Neural crest cell (in vitro differentiated cells): ENCODE results near the gene OR6X1. TPM values are rescaled to one million over a fixed set of nuclear protein-coding genes. Genes with fewer than 3 reads are reported as not detected.

ENCODE experiments used
- DNase-seq: peaks from one replicate; pipeline ENCODE4 v3.0.0; 2021; ENCODE audit warnings: low read depth, mixed read lengths, low spot score
- H3K27ac Mint-ChIP-seq: one replicate; pipeline ENCODE4 v1.8.0; 2021; ENCODE audit warnings: mild to moderate bottlenecking, mixed read lengths; ENCODE audit not compliant: unreplicated experiment
- H3K27me3 Mint-ChIP-seq: 2 replicates; pipeline ENCODE4 v1.8.0; 2021; ENCODE audit warnings: low read depth, mild to moderate bottlenecking, mixed read lengths
- H3K36me3 Mint-ChIP-seq: 2 replicates; pipeline ENCODE4 v1.8.0; 2021; ENCODE audit warnings: low read depth, mild to moderate bottlenecking, mixed read lengths
- H3K4me1 Mint-ChIP-seq: 2 replicates; pipeline ENCODE4 v1.8.0; 2021; ENCODE audit warnings: mixed read lengths
- H3K4me3 Mint-ChIP-seq: one replicate; pipeline ENCODE4 v1.8.0; 2021; ENCODE audit warnings: mild to moderate bottlenecking, mixed read lengths
- H3K9me3 Mint-ChIP-seq: 2 replicates; pipeline ENCODE4 v1.8.0; 2021; ENCODE audit warnings: mixed read lengths
- total RNA-seq: library from RNA; stranded (reverse); gene quantifications from 2 replicates; pipeline ENCODE4 v1.2.1, GENCODE V29; 2021
- TF ChIP-seq, protein P1 (sequence below): fragments of 200-600 bp; sonication (generic); conservative IDR thresholded peaks from 2 replicates; pipeline ENCODE4 v1.5.0; 2021; ENCODE audit warnings: antibody characterized with exemption, mild to moderate bottlenecking

OR6X1 gene
- total RNA-seq, 1 donor from 2014 or later = not detected

DNA sequence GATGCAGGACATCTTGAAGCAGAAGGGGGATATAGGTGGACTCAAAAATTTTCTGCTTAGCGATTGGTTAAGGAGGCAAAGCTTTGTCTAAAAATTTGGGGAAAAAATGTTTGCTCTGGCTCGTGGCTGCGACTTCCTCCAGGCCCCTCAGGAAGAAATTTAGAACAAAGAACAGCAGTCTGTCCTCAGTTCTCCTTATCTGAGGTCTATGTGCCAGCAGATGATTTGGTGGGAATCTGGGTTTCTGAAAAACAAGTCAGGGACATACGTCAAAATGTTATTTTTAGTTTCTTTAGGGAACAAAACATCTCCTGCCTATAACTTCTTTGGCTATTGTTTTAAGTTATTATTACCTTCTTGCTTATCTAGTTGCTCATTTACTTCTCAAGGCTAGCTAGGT is 43.8 kb upstream of the OR6X1 start:
- H3K27ac Mint-ChIP-seq = no peak overlapping the region
- no peaks in the 10 kb centered on the region for H3K4me1 Mint-ChIP-seq
- H3K27me3 Mint-ChIP-seq = no peaks in the 10 kb centered on the region
- TF ChIP-seq, protein P1, sequence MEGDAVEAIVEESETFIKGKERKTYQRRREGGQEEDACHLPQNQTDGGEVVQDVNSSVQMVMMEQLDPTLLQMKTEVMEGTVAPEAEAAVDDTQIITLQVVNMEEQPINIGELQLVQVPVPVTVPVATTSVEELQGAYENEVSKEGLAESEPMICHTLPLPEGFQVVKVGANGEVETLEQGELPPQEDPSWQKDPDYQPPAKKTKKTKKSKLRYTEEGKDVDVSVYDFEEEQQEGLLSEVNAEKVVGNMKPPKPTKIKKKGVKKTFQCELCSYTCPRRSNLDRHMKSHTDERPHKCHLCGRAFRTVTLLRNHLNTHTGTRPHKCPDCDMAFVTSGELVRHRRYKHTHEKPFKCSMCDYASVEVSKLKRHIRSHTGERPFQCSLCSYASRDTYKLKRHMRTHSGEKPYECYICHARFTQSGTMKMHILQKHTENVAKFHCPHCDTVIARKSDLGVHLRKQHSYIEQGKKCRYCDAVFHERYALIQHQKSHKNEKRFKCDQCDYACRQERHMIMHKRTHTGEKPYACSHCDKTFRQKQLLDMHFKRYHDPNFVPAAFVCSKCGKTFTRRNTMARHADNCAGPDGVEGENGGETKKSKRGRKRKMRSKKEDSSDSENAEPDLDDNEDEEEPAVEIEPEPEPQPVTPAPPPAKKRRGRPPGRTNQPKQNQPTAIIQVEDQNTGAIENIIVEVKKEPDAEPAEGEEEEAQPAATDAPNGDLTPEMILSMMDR = no peak
- H3K9me3 Mint-ChIP-seq = peaks cover 12% of the 10 kb centered on the region
- H3K4me3 Mint-ChIP-seq = no peak overlapping the region
- no peaks in the 10 kb centered on the region for H3K36me3 Mint-ChIP-seq
- no peak for DNase-seq

DNA sequence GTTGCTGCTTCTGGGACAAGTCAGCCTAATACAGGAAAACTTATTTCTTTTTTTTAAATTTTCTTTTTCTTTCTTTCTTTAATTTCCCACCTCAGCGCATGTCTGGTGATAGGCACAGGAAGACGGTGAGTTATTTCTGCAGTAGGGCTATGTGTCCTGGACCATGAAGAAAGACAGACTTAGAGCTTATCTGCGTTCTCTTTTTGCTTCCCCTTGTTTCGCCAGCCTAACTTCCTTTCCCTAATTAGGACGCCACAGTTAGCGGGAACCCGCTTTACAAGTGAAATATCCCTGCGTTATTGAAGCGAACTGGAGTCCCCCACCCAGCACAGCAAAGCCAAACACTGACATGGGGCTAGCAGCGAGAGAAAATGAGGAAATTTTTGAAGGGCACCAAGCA is 43.2 kb upstream of the OR6X1 start:
- H3K36me3 Mint-ChIP-seq = no peaks in the 10 kb centered on the region
- H3K9me3 Mint-ChIP-seq = peaks cover 12% of the 10 kb centered on the region
- no peak for DNase-seq
- H3K27me3 Mint-ChIP-seq = no peaks in the 10 kb centered on the region
- H3K27ac Mint-ChIP-seq = no peak overlapping the region
- TF ChIP-seq, protein P1 = no peak
- H3K4me1 Mint-ChIP-seq = no peaks in the 10 kb centered on the region
- no peak overlapping the region for H3K4me3 Mint-ChIP-seq

DNA sequence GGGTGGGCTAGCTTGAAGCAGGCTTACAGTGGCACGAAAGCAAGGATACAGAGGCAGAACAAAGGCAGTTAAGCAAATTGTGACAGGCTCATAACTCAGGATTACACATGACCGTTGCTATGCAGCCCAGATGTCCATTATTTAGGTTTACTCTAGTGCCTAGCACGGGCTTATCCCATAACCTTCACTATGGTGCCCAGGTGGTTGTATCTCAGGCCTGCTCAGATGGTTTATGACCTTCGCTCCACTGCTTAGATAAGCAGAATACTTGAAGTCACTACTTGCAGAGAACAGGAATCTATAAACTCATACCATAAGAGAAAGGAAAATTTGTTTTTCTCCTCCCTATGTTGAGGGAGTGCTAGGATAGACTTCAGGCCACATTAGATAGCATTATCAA is 42.8 kb upstream of the OR6X1 start:
- no peaks in the 10 kb centered on the region for H3K36me3 Mint-ChIP-seq
- no peak for DNase-seq
- peaks cover 12% of the 10 kb centered on the region for H3K9me3 Mint-ChIP-seq
- H3K27me3 Mint-ChIP-seq = no peaks in the 10 kb centered on the region
- no peak overlapping the region for H3K4me3 Mint-ChIP-seq
- H3K27ac Mint-ChIP-seq = no peak overlapping the region
- no peaks in the 10 kb centered on the region for H3K4me1 Mint-ChIP-seq
- TF ChIP-seq, protein P1 = no peak

DNA sequence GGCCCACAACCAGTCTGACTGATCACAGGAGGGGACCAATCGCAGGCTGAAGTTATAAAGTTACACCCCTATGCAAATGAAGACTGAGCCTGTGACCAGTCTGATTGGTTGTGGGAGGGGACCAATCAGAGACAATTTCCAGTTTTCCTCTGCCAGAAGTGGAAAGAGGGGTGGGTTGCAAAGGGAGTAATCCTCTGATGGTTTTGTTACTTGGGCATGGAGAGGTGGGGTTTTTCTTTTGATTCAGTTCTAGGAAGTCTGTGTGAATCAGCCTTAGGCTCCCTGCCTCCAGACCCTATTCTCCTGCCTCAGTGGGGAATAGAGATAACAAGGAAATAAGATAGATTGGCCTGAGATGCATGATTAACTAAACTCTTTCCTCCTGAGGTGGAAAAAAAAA is 41.9 kb upstream of the OR6X1 start:
- Mint-ChIP-seq H3K27ac (no peak overlapping the region), H3K27me3 (no peaks in the 10 kb centered on the region), H3K9me3 (peaks cover 12% of the 10 kb centered on the region), H3K4me1 (no peaks in the 10 kb centered on the region), H3K4me3 (no peak overlapping the region), H3K36me3 (no peaks in the 10 kb centered on the region)
- TF ChIP-seq, protein P1 = no peak
- no peak for DNase-seq

DNA sequence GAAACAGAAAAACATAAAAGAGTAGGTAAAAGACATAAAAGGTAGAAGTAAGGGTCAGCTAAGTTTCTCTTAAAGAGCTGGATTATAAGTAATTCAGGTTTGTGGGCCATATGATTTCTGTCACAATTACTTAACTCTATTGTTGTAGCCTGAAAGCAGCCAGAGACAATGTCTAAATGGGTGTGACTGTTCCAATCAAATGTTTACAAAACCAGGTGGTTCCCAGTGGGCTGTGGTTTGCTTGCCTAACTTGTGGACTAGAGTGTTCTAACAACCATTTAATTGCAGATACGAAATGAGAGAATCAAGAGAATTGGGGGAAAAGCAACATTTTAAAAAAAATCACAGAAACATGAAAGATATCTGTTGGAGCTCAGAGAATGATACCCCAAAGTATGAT is 29.2 kb upstream of the OR6X1 start:
- TF ChIP-seq, protein P1 = no peak
- Mint-ChIP-seq H3K36me3 (no peaks in the 10 kb centered on the region), H3K4me3 (no peak overlapping the region), H3K9me3 (no peaks in the 10 kb centered on the region), H3K27me3 (peaks cover 3% of the 10 kb centered on the region), H3K27ac (no peak overlapping the region), H3K4me1 (no peaks in the 10 kb centered on the region)
- no peak for DNase-seq

DNA sequence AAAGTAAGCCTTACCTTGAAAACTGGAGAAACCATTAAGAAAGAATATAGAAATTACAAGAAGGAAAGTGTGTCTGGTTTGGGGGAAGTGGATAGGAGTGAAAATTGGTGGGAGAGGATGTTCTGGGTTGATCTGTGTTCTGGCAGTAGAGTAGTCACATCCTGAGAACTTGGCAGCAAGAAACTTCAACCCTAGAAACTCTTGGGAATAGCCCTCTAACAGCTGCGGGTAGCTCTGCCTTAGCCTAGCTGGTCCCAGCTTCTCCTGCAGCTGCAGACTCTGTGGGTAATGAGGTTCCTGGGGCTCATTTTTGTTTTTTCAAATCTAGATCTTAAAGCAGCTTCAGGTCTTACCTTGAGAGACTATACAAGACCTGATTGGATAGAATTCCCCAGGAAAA is 24.2 kb upstream of the OR6X1 start:
- Mint-ChIP-seq H3K9me3 (no peaks in the 10 kb centered on the region), H3K27ac (no peak overlapping the region), H3K4me3 (no peak overlapping the region), H3K4me1 (peaks cover 3% of the 10 kb centered on the region), H3K36me3 (no peaks in the 10 kb centered on the region), H3K27me3 (peaks cover 2% of the 10 kb centered on the region)
- TF ChIP-seq, protein P1 = no peak
- DNase-seq = no peak
